Measurements from ENCODE around the gene KCNH3. TPM values are rescaled to one million over a fixed set of nuclear protein-coding genes. Genes with fewer than 3 reads are reported as not detected.

The KCNH3 gene
- total and polyA plus RNA-seq, 10 of the 15 experiments (the other 5 are each of a cell fraction or from before 2014, with no cell fraction given): 0.03 to 0.45 (median 0.08) TPM; not detected in 5

Small RNA genes within 50 kb of the gene (small RNA-seq; reads per million reads assigned to genes)
- gene POLR2KP1 (not detected), gene RNU6-834P (not detected)

Other genes with a start within 250 kb of the KCNH3 start
Only the 7 nearest of the 10 such genes appear.
- gene C1QL4, start 201.8 kb upstream of the KCNH3 start, total RNA-seq (2014; rRNA removed): not detected in 2 replicates
- gene C1QL4, start 201.8 kb upstream of the KCNH3 start, total RNA-seq (2014; rRNA removed; fragmentation: Illumina TruSeq; extraction: Trizol): not detected in 2 replicates
- not detected in 2 replicates for gene C1QL4, start 201.8 kb upstream of the KCNH3 start, total RNA-seq (2021)
- gene C1QL4, start 201.8 kb upstream of the KCNH3 start, polyA plus RNA-seq (2011; rRNA removed): not detected in 2 replicates
- gene C1QL4, start 201.8 kb upstream of the KCNH3 start, polyA plus RNA-seq (2014; fragmentation: Illumina TruSeq; extraction: Trizol): not detected in 2 replicates
- gene C1QL4, start 201.8 kb upstream of the KCNH3 start, polyA plus RNA-seq (2014; fragmentation: Nextera tagmentation; extraction: Ambion mirVana): not detected
- gene C1QL4, start 201.8 kb upstream of the KCNH3 start, polyA plus RNA-seq (2014; rRNA removed): 0.05 TPM in 1 of 2 replicates, not detected in the other
- gene C1QL4, start 201.8 kb upstream of the KCNH3 start, polyA plus RNA-seq (2016; fragmentation: Nextera tagmentation; extraction: Ambion mirVana): not detected
- 0.05 and 0.11 TPM in 2 replicates for gene DNAJC22, start 192.1 kb upstream of the KCNH3 start, total RNA-seq (2014; rRNA removed)
- gene DNAJC22, start 192.1 kb upstream of the KCNH3 start, total RNA-seq (2014; rRNA removed; fragmentation: Illumina TruSeq; extraction: Trizol): 0.09 TPM in 2 replicates
- gene DNAJC22, start 192.1 kb upstream of the KCNH3 start, total RNA-seq (2021): 0.15 and 0.19 TPM in 2 replicates
- 0.61 and 0.82 TPM in 2 replicates for gene DNAJC22, start 192.1 kb upstream of the KCNH3 start, polyA plus RNA-seq (2011; rRNA removed)
- gene DNAJC22, start 192.1 kb upstream of the KCNH3 start, polyA plus RNA-seq (2014; fragmentation: Illumina TruSeq; extraction: Trizol): 0.06 and 0.10 TPM in 2 replicates
- gene DNAJC22, start 192.1 kb upstream of the KCNH3 start, polyA plus RNA-seq (2014; fragmentation: Nextera tagmentation; extraction: Ambion mirVana): not detected
- 0.20 and 0.44 TPM in 2 replicates for gene DNAJC22, start 192.1 kb upstream of the KCNH3 start, polyA plus RNA-seq (2014; rRNA removed)
- under 1 TPM in 1 of 2 experiments, not detected in 1; 0.13 TPM for gene DNAJC22, start 192.1 kb upstream of the KCNH3 start, polyA plus RNA-seq (2016; fragmentation: Nextera tagmentation; extraction: Ambion mirVana)
- 17.2 and 23.0 TPM in 2 replicates for gene SPATS2, start 171.6 kb upstream of the KCNH3 start, total RNA-seq (2014; rRNA removed)
- gene SPATS2, start 171.6 kb upstream of the KCNH3 start, total RNA-seq (2014; rRNA removed; fragmentation: Illumina TruSeq; extraction: Trizol): 29.6 and 30.0 TPM in 2 replicates
- gene SPATS2, start 171.6 kb upstream of the KCNH3 start, total RNA-seq (2021): 22.7 and 26.2 TPM in 2 replicates
- gene SPATS2, start 171.6 kb upstream of the KCNH3 start, polyA plus RNA-seq (2011; rRNA removed): 54.2 and 76.7 TPM in 2 replicates
- 36.0 and 39.8 TPM in 2 replicates for gene SPATS2, start 171.6 kb upstream of the KCNH3 start, polyA plus RNA-seq (2014; fragmentation: Illumina TruSeq; extraction: Trizol)
- gene SPATS2, start 171.6 kb upstream of the KCNH3 start, polyA plus RNA-seq (2014; fragmentation: Nextera tagmentation; extraction: Ambion mirVana): 10 to 100 TPM in 1 of 2 experiments, 1 to 10 TPM in 1; 9.0 to 12.9 TPM
- gene SPATS2, start 171.6 kb upstream of the KCNH3 start, polyA plus RNA-seq (2014; rRNA removed): 25.2 TPM in 2 replicates
- 10 to 100 TPM; 28.8 to 36.9 TPM for gene SPATS2, start 171.6 kb upstream of the KCNH3 start, polyA plus RNA-seq (2016; fragmentation: Nextera tagmentation; extraction: Ambion mirVana)
- gene MCRS1, start 29.1 kb downstream of the KCNH3 start, total RNA-seq (2014; rRNA removed): 59.2 and 62.7 TPM in 2 replicates
- gene MCRS1, start 29.1 kb downstream of the KCNH3 start, total RNA-seq (2014; rRNA removed; fragmentation: Illumina TruSeq; extraction: Trizol): 45.3 and 49.5 TPM in 2 replicates
- gene MCRS1, start 29.1 kb downstream of the KCNH3 start, total RNA-seq (2021): 63.0 and 67.9 TPM in 2 replicates
- 26.1 and 44.8 TPM in 2 replicates for gene MCRS1, start 29.1 kb downstream of the KCNH3 start, polyA plus RNA-seq (2011; rRNA removed)
- gene MCRS1, start 29.1 kb downstream of the KCNH3 start, polyA plus RNA-seq (2014; fragmentation: Illumina TruSeq; extraction: Trizol): 17.2 and 46.9 TPM in 2 replicates
- 10 to 100 TPM; 34.3 to 52.4 TPM for gene MCRS1, start 29.1 kb downstream of the KCNH3 start, polyA plus RNA-seq (2014; fragmentation: Nextera tagmentation; extraction: Ambion mirVana)
- 76.7 and 78.4 TPM in 2 replicates for gene MCRS1, start 29.1 kb downstream of the KCNH3 start, polyA plus RNA-seq (2014; rRNA removed)
- gene MCRS1, start 29.1 kb downstream of the KCNH3 start, polyA plus RNA-seq (2016; fragmentation: Nextera tagmentation; extraction: Ambion mirVana): 10 to 100 TPM; 75.2 to 82.8 TPM
- gene FAM186B, start 66.6 kb downstream of the KCNH3 start, total RNA-seq (2014; rRNA removed): 0.51 and 0.87 TPM in 2 replicates
- gene FAM186B, start 66.6 kb downstream of the KCNH3 start, total RNA-seq (2014; rRNA removed; fragmentation: Illumina TruSeq; extraction: Trizol): 0.58 and 0.60 TPM in 2 replicates
- 0.48 and 0.69 TPM in 2 replicates for gene FAM186B, start 66.6 kb downstream of the KCNH3 start, total RNA-seq (2021)
- gene FAM186B, start 66.6 kb downstream of the KCNH3 start, polyA plus RNA-seq (2011; rRNA removed): 0.10 and 0.20 TPM in 2 replicates
- 0.46 and 0.51 TPM in 2 replicates for gene FAM186B, start 66.6 kb downstream of the KCNH3 start, polyA plus RNA-seq (2014; fragmentation: Illumina TruSeq; extraction: Trizol)
- gene FAM186B, start 66.6 kb downstream of the KCNH3 start, polyA plus RNA-seq (2014; fragmentation: Nextera tagmentation; extraction: Ambion mirVana): under 1 TPM; 0.13 to 0.42 TPM
- gene FAM186B, start 66.6 kb downstream of the KCNH3 start, polyA plus RNA-seq (2014; rRNA removed): 0.45 and 0.51 TPM in 2 replicates
- under 1 TPM; 0.57 to 0.79 TPM for gene FAM186B, start 66.6 kb downstream of the KCNH3 start, polyA plus RNA-seq (2016; fragmentation: Nextera tagmentation; extraction: Ambion mirVana)
- gene PRPF40B, start 84.5 kb downstream of the KCNH3 start, total RNA-seq (2014; rRNA removed): 7.2 and 7.7 TPM in 2 replicates
- 6.9 and 7.1 TPM in 2 replicates for gene PRPF40B, start 84.5 kb downstream of the KCNH3 start, total RNA-seq (2014; rRNA removed; fragmentation: Illumina TruSeq; extraction: Trizol)
- 12.9 and 13.2 TPM in 2 replicates for gene PRPF40B, start 84.5 kb downstream of the KCNH3 start, total RNA-seq (2021)
- gene PRPF40B, start 84.5 kb downstream of the KCNH3 start, polyA plus RNA-seq (2011; rRNA removed): 3.2 and 6.1 TPM in 2 replicates
- 3.2 and 6.7 TPM in 2 replicates for gene PRPF40B, start 84.5 kb downstream of the KCNH3 start, polyA plus RNA-seq (2014; fragmentation: Illumina TruSeq; extraction: Trizol)
- 1 to 10 TPM in 1 of 2 experiments, under 1 TPM in 1; 0.31 to 1.2 TPM for gene PRPF40B, start 84.5 kb downstream of the KCNH3 start, polyA plus RNA-seq (2014; fragmentation: Nextera tagmentation; extraction: Ambion mirVana)
- 8.5 and 11.0 TPM in 2 replicates for gene PRPF40B, start 84.5 kb downstream of the KCNH3 start, polyA plus RNA-seq (2014; rRNA removed)
- gene PRPF40B, start 84.5 kb downstream of the KCNH3 start, polyA plus RNA-seq (2016; fragmentation: Nextera tagmentation; extraction: Ambion mirVana): 10 to 100 TPM; 16.3 to 17.9 TPM
- 44.1 and 46.8 TPM in 2 replicates for gene FMNL3, start 168.4 kb downstream of the KCNH3 start, total RNA-seq (2014; rRNA removed)
- 29.1 and 29.2 TPM in 2 replicates for gene FMNL3, start 168.4 kb downstream of the KCNH3 start, total RNA-seq (2014; rRNA removed; fragmentation: Illumina TruSeq; extraction: Trizol)
- 60.5 and 64.9 TPM in 2 replicates for gene FMNL3, start 168.4 kb downstream of the KCNH3 start, total RNA-seq (2021)
- gene FMNL3, start 168.4 kb downstream of the KCNH3 start, polyA plus RNA-seq (2011; rRNA removed): 40.6 and 47.6 TPM in 2 replicates
- 35.3 and 40.6 TPM in 2 replicates for gene FMNL3, start 168.4 kb downstream of the KCNH3 start, polyA plus RNA-seq (2014; fragmentation: Illumina TruSeq; extraction: Trizol)
- gene FMNL3, start 168.4 kb downstream of the KCNH3 start, polyA plus RNA-seq (2014; fragmentation: Nextera tagmentation; extraction: Ambion mirVana): 1 to 10 TPM; 3.0 to 5.3 TPM
- 32.6 and 35.0 TPM in 2 replicates for gene FMNL3, start 168.4 kb downstream of the KCNH3 start, polyA plus RNA-seq (2014; rRNA removed)
- 10 to 100 TPM; 15.1 to 15.7 TPM for gene FMNL3, start 168.4 kb downstream of the KCNH3 start, polyA plus RNA-seq (2016; fragmentation: Nextera tagmentation; extraction: Ambion mirVana)